22Rv1 (cell line): ENCODE data around the gene HGS.

Source experiments
- CTCF ChIP-seq: fragments of 450-650 bp; IDR thresholded peaks from 2 replicates; pipeline ENCODE4 v1.5.1; 2017; ENCODE audit warnings: mild to moderate bottlenecking
- ZFX ChIP-seq: fragments of 450-650 bp; IDR thresholded peaks from 2 replicates; pipeline ENCODE4 v1.6.1; 2017; ENCODE audit warnings: antibody characterized with exemption, borderline replicate concordance

GRCh38 chr17:81720267-81721071, 36.7 kb downstream of the HGS start:
- no peak for TF ChIP-seq CTCF
- no peak for TF ChIP-seq ZFX
